ENCODE data around the gene MEX3A.
"Not testable (repeated sequence)": the region's sequence is repeated elsewhere in the genome, so short reads cannot be mapped to it uniquely, and the experiment has no call there.

The MEX3A gene

DNA sequence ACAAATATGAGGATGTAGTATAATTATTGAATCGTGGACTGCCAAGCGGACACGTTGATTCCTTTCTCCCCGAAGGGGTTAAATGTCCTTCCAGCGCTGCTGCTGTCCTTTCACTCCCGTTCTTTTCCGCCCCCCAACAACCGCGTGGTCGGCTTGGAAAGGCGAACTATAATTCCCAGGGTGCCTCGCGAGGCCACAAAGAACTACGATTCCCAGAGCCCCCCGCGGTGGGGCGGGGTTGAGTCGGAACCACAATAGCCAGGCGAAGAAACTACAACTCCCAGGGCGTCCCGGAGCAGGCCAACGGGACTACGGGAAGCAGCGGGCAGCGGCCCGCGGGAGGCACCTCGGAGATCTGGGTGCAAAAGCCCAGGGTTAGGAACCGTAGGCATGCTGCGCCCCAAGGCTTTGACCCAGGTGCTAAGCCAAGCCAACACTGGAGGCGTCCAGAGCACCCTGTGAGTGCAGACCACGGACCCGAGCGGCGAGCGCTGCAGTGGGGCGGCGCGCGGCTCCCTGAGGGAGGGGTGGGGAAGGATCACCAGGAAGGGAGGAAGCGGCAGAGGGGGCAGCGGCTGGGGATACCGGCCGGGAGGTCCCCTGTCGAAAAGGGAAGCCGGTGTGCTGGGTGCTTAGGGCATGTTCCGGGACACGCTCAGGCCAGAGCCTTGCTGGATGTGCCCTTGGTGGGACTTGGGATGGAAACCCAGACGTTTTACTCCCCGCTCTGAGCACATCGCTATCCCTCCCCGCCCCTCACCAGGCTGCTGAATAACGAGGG is 27.6 kb downstream of the MEX3A start, which contains the start of gene LAMTOR2:
TSS of gene LAMTOR2 (plus strand) at position 283 of the 781 bp plus-strand sequence. CDS start at position 391, 108 bp downstream.
- peak; percentile 94 for DNase-seq (ENCODE audit: low read depth, low spot score)

- peak; percentile 77 for DNase-seq (ENCODE audit: low read depth, low spot score)
Observed at GRCh38 chr1:156053768-156054499, 28.3 kb downstream of the MEX3A start, which contains the start of gene UBQLN4. Gene UBQLN4, minus strand, starts transcription at chr1:156053798. Its CDS starts 97 bp downstream, at chr1:156053701.

DNA sequence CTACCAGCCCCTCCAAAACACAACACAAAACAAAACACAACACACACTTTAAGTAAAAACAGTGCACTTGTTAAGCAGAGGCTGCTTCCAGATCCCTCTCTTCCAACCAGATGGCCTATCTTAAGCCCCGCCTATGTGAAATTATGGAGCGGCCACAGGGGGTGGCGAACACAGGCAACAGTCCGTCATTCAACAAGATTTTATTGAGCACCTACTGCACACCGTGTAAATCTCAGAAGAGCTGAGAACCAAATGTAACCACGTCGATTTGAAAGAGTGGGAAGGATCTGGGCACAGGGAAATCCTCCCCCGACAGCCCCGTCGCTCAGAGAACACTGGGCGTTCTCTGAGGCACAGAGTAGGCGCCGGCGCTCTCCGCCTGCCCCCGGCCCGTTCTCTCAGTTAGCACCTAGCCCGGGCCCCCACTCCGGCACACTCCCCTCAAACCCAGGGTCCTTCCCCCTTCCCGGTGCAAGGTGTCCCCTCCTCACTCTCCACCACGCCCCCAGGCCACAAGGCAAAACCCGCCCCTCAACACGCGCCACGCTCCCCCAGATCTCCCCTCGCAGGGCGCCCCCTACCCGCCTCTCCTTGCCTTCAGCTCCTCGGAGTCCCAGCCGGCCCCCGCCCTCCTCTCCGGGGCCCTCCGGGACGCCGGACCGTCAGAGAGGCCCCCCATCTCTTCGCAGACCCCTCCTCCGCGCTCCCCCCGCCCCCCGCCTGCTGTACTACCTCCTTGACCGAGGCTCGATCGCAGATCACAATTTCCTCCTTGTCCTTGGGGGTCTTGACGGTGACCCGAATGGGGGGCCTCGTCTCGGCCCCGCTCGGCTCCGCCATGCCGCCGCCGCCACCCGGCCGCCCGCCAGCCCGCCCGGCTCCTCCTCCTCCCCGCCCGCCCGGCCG is 29.1 kb downstream of the MEX3A start:
- DNase-seq (ENCODE audit: low read depth, low spot score) = peak; percentile 48

- DNase-seq (ENCODE audit: low read depth, low spot score) = no peak
Observed at GRCh38 chr1:156051011-156051725, 31.1 kb downstream of the MEX3A start.

DNA sequence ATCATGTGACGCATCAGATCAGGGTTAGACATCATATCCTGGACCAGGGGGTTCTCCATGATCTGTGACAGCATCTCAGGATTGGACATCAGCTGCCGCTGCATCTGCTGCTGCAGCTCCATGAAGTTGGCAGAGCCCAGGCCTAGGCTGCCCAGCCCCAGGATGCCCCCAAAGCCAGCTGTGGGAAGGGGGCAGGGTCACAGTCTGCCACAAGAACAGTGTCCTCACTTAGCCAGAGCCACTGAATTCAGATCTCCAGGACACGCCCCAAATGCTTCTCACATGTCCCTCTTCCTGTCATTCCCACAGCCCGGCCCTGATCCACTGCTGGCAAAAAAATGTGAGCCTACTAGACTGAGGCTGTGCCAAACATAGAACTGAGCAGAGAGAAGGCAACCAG is 31.9 kb downstream of the MEX3A start:
- DNase-seq (ENCODE audit: low read depth, low spot score) = no peak

- no peak for DNase-seq (ENCODE audit: low read depth, low spot score)
Observed at GRCh38 chr1:156048663-156049258, 33.5 kb downstream of the MEX3A start.

GRCh38 chr1:156045076-156045475 is 37.2 kb downstream of the MEX3A start:
- no peak for DNase-seq (ENCODE audit: low read depth, low spot score)

DNA sequence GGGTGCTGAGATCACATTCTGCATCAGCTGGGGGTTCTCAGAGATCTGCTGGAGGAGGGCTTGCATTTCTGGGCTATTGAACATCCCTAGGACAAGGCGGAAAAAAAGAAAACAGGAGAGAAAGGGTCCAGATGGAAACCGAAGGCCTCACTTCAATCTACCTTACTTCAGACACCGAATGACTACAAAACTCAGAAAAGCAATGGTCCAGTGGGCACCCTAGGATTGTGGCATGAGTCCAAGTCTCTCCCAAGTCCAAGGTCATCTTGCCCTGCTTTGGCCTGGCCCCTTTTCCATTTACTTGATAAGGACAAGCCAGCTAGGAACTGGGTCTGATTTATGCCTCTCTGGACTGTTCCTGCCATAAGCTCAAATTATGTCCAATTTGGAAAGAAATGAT is 39.4 kb downstream of the MEX3A start:
- DNase-seq (ENCODE audit: low read depth, low spot score) = no peak

DNA sequence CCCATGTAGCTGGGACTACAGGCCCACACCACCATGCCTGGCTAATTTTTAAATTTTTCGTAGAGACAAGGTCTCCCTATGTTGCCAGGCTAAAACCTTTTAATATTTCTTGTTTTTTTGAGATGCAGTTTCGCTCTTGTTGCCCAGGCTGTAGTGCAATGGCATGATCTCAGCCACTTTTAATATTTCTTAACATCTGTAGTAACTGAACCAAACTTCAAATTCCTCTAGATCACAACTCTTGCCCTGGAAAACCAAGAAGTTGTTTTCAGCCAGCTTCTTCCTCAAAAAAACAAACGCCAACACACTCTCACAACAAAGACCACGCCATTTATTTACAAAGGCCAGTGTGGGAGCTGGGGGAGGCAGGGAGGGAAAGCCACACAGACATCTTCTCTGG is 47.3 kb downstream of the MEX3A start:
- not testable (repeated sequence) for DNase-seq (ENCODE audit: low read depth, low spot score)

- DNase-seq (ENCODE audit: low read depth, low spot score) = no peak
Observed at GRCh38 chr1:156033011-156033410, 49.3 kb downstream of the MEX3A start.

DNA sequence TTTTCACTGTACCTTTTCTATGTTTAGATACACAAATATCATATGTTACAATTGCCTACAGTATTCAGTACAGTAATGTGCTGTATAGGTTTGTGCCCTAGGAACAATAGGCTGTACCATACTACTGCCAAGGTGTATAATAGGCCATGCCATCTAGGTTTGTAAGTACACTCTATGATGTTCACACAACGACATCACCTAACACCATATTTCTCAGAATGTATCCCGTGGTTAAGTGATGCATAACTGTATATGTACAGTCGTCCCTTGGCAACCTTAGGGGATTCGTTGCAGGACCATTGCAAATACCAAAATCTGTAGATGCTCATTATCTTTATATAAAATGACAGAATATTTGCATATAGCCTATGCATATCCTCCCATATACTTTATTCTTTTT is 55.7 kb downstream of the MEX3A start:
- no peak for DNase-seq (ENCODE audit: low read depth, low spot score)

GRCh38 chr1:156025876-156026275 is 56.4 kb downstream of the MEX3A start:
- DNase-seq (ENCODE audit: low read depth, low spot score) = no peak

DNA sequence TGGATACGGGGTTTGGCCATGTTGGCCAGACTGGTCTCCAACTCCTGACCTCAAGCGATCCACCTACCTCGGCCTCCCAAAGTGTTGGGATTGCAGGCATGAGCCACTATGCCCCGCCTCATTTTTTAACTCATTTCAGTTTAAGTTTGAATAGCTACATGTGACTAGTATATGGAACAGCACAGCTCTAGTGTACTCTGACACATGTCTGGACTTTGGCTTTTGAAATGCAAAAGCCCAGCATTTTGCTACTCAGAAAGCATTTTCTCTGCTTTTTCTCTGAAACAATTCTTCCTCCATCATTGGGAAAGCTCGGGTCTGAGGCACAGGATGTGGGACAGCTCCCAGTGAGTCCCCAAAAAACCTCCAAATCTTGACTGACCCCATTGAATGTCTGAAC is 57.5 kb downstream of the MEX3A start:
- DNase-seq (ENCODE audit: low read depth, low spot score) = no peak

Measured in activated naive CD8-positive, alpha-beta T cell treated with anti-CD3 and anti-CD28 coated beads, Interleukin-2, amount 50 U/mL, for 16 hours (primary cell).